Measurements from ENCODE around the gene SLC13A1. TPM values are rescaled to one million over a fixed set of nuclear protein-coding genes. Genes with fewer than 3 reads are reported as not detected.

SLC13A1 gene
- total RNA-seq, 1 experiment from 2014 or later = not detected

- in situ Hi-C loops (cut with HindIII; ENCODE audit: low sequenced_read_pairs) = no loop called here
- no peak for DNase-seq (ENCODE audit: low spot score)
These were observed 129.0 kb downstream of the SLC13A1 start for GRCh38 chr7:123070702-123071286.

GRCh38 chr7:123067814-123068213 is 132.0 kb downstream of the SLC13A1 start:
- in situ Hi-C loops (cut with HindIII; ENCODE audit: low sequenced_read_pairs) = no loop called here
- no peak for DNase-seq (ENCODE audit: low spot score)

Other genes starting within 250 kb of the SLC13A1 start
- gene TAS2R16, start 204.3 kb downstream of the SLC13A1 start, total RNA-seq (2014; rRNA removed; shearing (Covaris generic)) = not detected in 2 replicates

Measured in G401 (cell line).